ENCODE results near the gene PGK2. TPM values are rescaled to one million over a fixed set of nuclear protein-coding genes. Genes with fewer than 3 reads are reported as not detected.

The PGK2 gene
- total RNA-seq, 1 donor from 2014 or later: not detected

DNA sequence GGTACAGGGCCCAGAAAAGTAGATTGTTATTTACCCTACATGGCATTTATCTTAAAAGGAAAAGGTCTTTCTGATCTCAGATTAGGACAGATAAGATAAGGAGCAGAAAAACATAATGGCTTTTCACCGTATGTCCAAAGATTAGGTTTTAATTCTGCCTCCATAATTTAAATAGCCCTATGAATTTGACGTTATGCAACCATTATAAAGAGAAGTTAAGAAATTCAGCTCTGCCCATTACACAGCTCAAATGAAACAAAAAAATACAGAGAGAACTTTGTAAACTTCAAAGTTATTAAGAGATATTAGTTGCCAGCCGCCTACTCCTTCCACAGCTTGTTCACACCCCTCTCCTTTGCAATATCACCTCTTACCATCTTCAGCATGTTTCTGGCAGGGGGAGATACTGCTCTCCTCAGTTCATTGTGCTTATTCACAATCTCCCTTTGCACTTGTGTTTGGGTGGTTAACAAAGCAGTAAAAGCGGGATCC lies 51.0 kb downstream of the PGK2 start:
- DNase-seq (ENCODE audit: low spot score): no peak

Other genes starting within 250 kb of the PGK2 start
- gene C6orf141, start 236.6 kb downstream of the PGK2 start, total RNA-seq: 3.9 TPM
- not detected for gene RHAG, start 150.4 kb downstream of the PGK2 start, total RNA-seq
- not detected for gene CRISP2, start 73.7 kb downstream of the PGK2 start, total RNA-seq
- gene CRISP3, start 42.9 kb downstream of the PGK2 start, total RNA-seq: not detected
- gene CRISP1, start 79.2 kb upstream of the PGK2 start, total RNA-seq: not detected
- gene DEFB114, start 176.9 kb upstream of the PGK2 start, total RNA-seq: not detected
- not detected for gene DEFB113, start 182.3 kb upstream of the PGK2 start, total RNA-seq
- gene DEFB110, start 234.7 kb upstream of the PGK2 start, total RNA-seq: not detected